ENCODE data around the gene LRRC8D.

Gene LRRC8D

DNA sequence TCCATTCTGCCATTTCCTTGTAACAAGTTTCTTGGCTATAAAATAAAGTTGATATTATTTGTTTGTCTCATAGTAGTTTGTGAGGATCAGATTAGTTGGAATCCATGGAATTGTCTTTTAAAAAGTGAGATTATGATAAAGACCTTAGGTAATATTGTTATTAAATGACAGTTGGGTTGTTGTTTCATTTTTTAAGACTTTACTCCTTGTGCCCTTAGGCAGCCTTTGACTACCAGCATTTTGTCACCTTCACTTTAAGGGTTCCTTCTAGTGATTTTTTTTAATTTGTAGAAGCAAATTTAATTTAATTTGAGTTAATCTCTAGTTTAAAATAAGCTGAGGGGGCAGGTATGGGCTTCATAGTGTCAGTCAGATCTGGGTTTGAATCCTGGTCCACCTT, 89.4 kb downstream of the LRRC8D start:
- H3F3A ChIP-seq (ENCODE audit: insufficient read depth): no peaks in the 10 kb centered on the region
- TF ChIP-seq, protein P1, sequence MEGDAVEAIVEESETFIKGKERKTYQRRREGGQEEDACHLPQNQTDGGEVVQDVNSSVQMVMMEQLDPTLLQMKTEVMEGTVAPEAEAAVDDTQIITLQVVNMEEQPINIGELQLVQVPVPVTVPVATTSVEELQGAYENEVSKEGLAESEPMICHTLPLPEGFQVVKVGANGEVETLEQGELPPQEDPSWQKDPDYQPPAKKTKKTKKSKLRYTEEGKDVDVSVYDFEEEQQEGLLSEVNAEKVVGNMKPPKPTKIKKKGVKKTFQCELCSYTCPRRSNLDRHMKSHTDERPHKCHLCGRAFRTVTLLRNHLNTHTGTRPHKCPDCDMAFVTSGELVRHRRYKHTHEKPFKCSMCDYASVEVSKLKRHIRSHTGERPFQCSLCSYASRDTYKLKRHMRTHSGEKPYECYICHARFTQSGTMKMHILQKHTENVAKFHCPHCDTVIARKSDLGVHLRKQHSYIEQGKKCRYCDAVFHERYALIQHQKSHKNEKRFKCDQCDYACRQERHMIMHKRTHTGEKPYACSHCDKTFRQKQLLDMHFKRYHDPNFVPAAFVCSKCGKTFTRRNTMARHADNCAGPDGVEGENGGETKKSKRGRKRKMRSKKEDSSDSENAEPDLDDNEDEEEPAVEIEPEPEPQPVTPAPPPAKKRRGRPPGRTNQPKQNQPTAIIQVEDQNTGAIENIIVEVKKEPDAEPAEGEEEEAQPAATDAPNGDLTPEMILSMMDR (IDR thresholded peaks at IDR 0.05; ENCODE audit: insufficient read depth, low read length, poor library complexity, severe bottlenecking): no peak
- no peak for TF ChIP-seq EZH2phosphoT487 (conservative IDR thresholded peaks at IDR 0.05; ENCODE audit: low read length)
- peaks cover 28% of the 10 kb centered on the region for H3K79me2 ChIP-seq (ENCODE audit: insufficient read depth, low read length)
- H2AFZ ChIP-seq (ENCODE audit: low read depth, low read length, severe bottlenecking): no peak overlapping the region
- H3K9ac ChIP-seq (ENCODE audit: low read length): no peak overlapping the region
- no peaks in the 10 kb centered on the region for H3K9me3 ChIP-seq (ENCODE audit: insufficient read depth, low read length)
- no peak overlapping the region for H3K4me3 ChIP-seq (ENCODE audit: insufficient read depth, low read length, poor library complexity, severe bottlenecking)
- H3K4me2 ChIP-seq (ENCODE audit: low read depth, low read length, poor library complexity, severe bottlenecking): no peak overlapping the region
- no peaks in the 10 kb centered on the region for H3K36me3 ChIP-seq (ENCODE audit: low read length)
- no peaks in the 10 kb centered on the region for H3K9me2 ChIP-seq (replicated peaks; ENCODE audit: insufficient read depth, low read length)
- no peaks in the 10 kb centered on the region for H3K27me3 ChIP-seq (ENCODE audit: low read length)
- H3K27ac ChIP-seq (ENCODE audit: low read depth, low read length): no peak overlapping the region
- no peaks in the 10 kb centered on the region for H4K20me1 ChIP-seq (ENCODE audit: low read depth, low read length)

DNA sequence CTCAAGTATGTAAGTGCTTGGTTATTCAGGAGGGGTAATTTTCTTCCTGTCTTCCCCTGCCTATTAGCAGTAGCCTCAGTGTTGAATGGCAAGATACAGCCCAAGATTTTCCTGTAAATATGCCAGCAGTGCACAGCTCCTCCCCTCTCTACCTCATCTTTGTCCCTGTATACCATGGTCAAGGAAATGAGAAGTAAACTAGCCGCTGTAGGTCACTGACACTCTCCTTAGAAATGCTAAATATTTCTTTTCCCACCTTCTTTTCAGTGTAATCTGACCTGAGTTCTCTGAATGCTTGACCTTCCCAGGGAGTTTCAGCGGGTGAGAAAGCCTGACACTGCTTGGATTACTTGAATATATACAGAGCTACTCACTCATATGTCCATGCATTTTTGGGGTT, 89.9 kb downstream of the LRRC8D start:
- Histone ChIP-seq H3K79me2 (ENCODE audit: insufficient read depth, low read length) (peaks cover 28% of the 10 kb centered on the region), H3K9ac (ENCODE audit: low read length) (no peak overlapping the region), H3K36me3 (ENCODE audit: low read length) (no peaks in the 10 kb centered on the region), H4K20me1 (ENCODE audit: low read depth, low read length) (no peaks in the 10 kb centered on the region), H2AFZ (ENCODE audit: low read depth, low read length, severe bottlenecking) (no peak overlapping the region), H3K9me2 (replicated peaks; ENCODE audit: insufficient read depth, low read length) (no peaks in the 10 kb centered on the region), H3K4me3 (ENCODE audit: insufficient read depth, low read length, poor library complexity, severe bottlenecking) (no peak overlapping the region), H3K27ac (ENCODE audit: low read depth, low read length) (no peak overlapping the region), H3K9me3 (ENCODE audit: insufficient read depth, low read length) (no peaks in the 10 kb centered on the region), H3K27me3 (ENCODE audit: low read length) (no peaks in the 10 kb centered on the region), H3K4me2 (ENCODE audit: low read depth, low read length, poor library complexity, severe bottlenecking) (no peak overlapping the region), H3F3A (ENCODE audit: insufficient read depth) (no peaks in the 10 kb centered on the region)
- no peak for TF ChIP-seq EZH2phosphoT487 (conservative IDR thresholded peaks at IDR 0.05; ENCODE audit: low read length)
- TF ChIP-seq, protein P1 (IDR thresholded peaks at IDR 0.05; ENCODE audit: insufficient read depth, low read length, poor library complexity, severe bottlenecking): no peak

DNA sequence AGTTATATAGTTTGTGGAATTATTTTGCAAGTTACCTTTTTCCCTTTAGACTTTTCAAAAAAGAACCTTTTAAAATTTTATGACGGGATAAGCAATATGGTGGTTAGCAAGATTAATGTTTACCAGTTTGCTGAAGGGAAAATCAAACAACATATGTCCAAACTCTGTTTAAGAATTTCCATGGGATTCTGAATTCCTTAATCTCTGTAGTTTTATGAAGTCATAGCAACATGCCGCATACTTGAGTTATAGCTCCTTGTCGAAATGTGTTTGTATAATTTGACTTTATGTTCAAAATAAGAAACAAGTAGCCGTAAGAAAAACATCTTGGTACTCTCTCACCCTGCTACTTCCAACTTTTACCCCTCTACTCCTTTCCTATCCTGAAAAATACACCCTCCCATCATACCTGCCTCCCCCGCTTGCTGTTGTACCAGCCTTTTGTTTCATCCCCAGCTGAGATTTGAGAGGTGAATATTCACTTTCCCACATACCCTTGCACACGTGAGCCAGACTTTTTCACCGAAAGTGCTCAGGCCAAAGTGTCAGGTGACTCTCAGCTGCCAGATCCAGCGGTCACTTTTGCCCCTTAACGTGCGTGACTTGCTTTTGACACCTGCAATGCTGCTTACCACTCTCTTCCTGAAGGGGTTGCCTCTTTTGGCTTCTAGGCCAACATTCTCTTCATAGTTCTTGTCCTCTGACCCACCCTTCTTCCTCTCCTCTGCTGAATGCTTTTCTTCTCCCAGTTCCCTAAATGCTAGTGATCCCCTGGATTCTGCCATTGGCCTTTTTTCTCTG, 90.6 kb downstream of the LRRC8D start:
- TF ChIP-seq, protein P1 (IDR thresholded peaks at IDR 0.05; ENCODE audit: insufficient read depth, low read length, poor library complexity, severe bottlenecking): no peak
- TF ChIP-seq EZH2phosphoT487 (conservative IDR thresholded peaks at IDR 0.05; ENCODE audit: low read length): no peak
- Histone ChIP-seq H3F3A (ENCODE audit: insufficient read depth) (no peaks in the 10 kb centered on the region), H3K27me3 (ENCODE audit: low read length) (no peaks in the 10 kb centered on the region), H3K9me3 (ENCODE audit: insufficient read depth, low read length) (no peaks in the 10 kb centered on the region), H3K79me2 (ENCODE audit: insufficient read depth, low read length) (peaks cover 27% of the 10 kb centered on the region), H3K9ac (ENCODE audit: low read length) (no peak overlapping the region), H3K27ac (ENCODE audit: low read depth, low read length) (no peak overlapping the region), H3K4me3 (ENCODE audit: insufficient read depth, low read length, poor library complexity, severe bottlenecking) (no peak overlapping the region), H3K4me2 (ENCODE audit: low read depth, low read length, poor library complexity, severe bottlenecking) (no peak overlapping the region), H3K9me2 (replicated peaks; ENCODE audit: insufficient read depth, low read length) (no peaks in the 10 kb centered on the region), H4K20me1 (ENCODE audit: low read depth, low read length) (no peaks in the 10 kb centered on the region), H3K36me3 (ENCODE audit: low read length) (no peaks in the 10 kb centered on the region), H2AFZ (ENCODE audit: low read depth, low read length, severe bottlenecking) (no peak overlapping the region)

All from SU-DHL-6 (cell line).